ENCODE data around the gene PLXNA4.

GRCh38 chr7:132200141-132200540, 376.1 kb downstream of the PLXNA4 start:
- TF ChIP-seq CTCF (IDR thresholded peaks at IDR 0.05) (no peak), POLR2A (IDR thresholded peaks at IDR 0.05) (no peak)

All from lower leg skin (tissue), 3 donors.